GM18511 (cell line): ENCODE measurements around the gene HRH2.

Source experiments
- ATAC-seq: cut with Tn5 transposase; IDR thresholded peaks from one replicate; pipeline ENCODE4 v1.9.1; 2021; ENCODE audit warnings: mild to moderate bottlenecking, moderate library complexity; ENCODE audit not compliant: unreplicated experiment

HRH2 gene

DNA sequence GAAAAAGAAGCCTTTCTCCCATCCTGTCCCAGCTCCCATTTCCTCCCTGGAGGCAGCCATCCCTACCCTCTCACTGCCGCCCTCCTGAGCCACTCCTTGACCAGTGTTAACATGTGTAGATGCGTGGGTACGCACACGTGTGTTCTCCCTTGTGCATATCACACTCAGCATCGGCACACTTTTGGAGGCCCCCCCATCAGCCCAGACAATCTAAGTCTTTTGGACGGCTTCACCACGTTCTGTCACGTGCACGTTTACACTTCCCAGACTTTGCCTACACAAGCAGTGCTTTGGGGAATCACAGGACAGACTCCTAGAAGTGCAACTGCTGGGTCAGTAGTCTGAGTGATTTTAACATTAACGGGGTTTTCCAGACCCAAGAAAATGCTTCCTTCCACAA lies 18.0 kb downstream of the HRH2 start:
- no peak for ATAC-seq

DNA sequence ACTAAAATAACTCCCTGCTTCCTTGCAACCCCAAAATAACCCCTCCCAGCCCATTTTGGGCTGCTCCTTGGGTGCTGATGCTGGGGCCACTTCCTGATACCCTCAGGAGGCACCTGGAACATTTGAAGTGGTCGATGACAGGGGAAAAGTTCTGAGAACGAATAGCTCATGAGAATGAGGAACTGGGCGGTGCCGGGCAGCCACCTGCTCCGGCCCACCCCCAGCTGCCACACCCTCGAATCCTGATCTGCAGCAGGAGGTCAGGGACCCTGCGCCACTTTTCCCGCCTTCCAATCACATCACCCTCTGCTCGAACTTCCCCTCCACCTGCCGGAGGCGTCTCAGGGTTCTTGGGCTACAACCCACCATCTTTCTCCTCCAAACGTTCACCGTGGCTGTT lies 19.7 kb downstream of the HRH2 start:
- ATAC-seq: no peak

DNA sequence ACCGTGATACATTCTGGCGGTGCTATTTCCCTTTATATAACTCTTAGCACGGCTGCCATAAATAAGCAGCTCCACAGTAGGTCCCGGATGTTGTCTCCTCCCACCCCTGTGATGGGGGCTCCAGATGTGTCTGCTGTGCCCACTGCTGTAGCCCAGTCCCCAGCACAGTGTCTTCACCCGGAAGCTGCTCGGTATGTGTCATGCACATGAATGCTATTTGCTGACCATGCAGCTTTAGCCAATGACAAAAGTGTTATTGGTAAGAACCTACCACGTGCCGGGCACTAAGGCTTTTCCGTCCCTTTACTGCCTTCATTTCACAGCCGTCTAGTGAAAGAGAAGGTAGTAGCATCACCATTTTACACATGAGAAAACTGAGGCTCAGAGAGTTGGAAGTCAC lies 20.2 kb downstream of the HRH2 start:
- ATAC-seq: no peak

DNA sequence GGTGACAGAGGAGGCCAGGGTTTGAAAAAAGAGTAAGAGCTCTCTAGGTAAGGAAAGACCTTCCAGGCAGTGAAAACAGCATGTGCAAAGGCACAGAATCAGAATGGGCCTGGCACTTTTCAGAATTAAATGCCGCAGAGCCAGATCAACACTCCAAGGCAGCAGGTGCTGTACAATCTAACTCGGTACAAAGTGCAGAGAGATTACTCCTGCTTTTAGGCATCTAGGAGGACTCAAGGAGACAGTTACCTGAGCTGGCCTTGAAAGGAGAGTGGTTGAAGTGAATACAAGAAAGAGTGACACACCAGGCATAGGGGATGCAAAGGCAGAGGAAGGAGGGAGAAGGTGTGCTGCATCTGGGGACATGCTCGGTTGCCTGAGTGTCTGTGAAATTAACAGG lies 21.5 kb downstream of the HRH2 start:
- no peak for ATAC-seq

DNA sequence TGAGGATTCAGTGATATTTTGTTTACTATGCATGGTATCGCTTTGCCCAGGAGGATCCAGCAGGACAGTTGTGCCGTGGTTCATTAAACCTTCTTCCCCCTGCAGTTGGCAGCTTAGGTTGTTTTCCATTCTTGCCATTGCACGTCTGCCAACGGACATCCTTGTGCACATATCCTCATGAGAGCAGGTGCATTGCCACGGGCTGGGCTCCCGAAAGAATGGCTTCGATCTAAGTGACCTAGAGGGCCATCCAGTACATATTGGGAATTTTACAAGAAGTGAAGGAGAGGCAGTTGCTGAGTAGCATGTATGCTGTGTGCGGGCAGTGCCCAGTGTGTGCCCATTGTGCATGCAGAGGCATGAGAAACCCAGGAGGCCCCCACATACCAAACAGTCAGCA lies 22.1 kb downstream of the HRH2 start:
- no peak for ATAC-seq

DNA sequence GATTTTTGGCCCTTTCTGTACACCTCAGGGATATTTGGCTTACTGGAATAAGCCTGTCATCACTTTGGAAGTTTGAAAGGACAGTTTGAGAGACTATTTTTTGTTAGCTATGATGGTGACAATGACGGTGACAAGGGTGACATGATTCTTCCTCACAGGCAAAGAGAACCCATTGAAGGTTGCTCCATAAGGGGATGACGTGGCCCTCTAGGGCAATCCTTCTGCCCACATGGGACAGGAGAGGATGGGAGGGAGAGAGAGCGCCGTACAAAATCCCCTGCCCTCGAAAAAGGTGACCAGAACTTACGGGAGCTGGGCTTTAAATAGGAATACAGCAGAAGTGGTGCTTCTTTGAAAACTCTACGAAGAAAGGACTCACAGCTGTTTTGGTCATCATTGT lies 22.6 kb downstream of the HRH2 start:
- no peak for ATAC-seq

DNA sequence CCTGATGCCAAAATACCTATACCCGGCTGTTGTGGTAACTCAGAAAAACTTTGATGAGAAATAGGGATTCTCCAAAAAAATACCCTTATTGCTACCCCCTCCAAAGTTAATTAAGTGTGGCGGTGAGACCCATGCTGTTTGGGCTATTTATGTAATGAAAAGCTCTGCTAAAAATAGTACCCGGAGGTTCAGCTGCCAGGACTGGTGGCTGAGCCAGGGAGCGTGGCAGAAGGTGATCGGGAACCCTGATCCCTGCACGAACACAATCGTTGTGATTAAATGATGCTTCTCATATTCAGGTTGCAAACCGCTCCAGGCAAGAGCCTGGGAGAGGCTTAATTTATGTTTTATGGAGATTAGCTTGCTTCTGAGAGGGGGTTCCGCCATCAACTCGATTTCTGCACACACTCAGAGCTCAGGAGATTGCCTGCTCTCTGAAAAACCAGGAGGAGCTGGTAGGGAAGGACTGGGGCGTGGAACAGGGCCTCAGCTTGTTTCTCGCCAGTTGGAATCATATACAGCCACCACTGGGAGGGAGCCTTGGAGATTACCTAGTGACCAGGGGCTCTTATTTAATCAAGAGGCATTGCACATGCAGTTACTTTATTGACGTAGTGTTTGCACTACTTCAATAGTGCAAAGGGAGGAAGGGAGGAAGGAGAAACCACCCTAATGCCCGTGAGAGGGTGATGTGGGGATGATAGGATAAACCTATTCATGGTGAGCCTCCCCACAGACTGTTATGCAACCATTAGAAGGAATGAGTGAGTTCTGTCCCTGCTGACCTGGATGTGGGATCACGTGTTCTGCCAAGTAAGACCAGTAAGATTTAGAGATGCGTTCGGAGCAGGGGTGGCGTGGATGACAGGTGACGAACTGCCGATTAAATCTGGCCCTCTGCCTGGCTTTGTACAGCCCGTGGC lies 23.4 kb downstream of the HRH2 start:
- no peak for ATAC-seq

DNA sequence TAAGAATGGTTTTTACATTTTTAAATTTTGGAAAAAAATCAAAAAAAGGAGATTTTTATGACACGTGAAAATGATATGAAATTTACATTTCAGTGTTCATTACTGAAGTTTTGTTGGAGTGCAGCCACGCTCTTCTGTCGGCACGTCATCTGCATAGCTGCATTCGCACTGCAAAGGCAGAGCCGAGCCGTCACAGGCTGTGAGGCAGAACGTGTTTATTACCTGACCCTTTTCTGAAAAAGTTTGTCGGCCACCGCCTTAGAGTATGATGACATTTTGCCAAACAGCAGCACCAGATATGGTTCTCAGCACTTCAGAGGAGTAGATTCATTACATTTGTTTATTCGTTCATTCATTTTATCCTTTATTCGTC lies 24.1 kb downstream of the HRH2 start:
- no peak for ATAC-seq

DNA sequence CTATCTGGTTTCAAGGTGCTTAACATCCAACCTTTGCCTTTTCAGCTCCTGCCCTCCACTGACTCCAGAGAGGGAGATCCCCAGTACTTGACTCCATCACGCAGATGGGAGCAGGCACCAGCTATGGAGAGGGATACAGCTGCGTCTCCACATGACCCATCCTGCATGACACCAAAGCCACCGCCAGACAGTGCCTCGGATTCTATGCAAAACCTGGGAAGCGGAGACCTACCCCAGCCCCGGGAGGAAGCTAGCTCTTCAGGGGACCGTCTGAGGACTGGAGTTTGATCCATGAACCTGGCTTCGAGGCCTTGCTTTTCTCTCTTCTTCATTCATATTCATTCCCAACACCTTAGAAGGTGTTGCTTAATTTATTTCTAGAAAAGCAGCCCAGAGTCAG lies 24.8 kb downstream of the HRH2 start:
- ATAC-seq: no peak

DNA sequence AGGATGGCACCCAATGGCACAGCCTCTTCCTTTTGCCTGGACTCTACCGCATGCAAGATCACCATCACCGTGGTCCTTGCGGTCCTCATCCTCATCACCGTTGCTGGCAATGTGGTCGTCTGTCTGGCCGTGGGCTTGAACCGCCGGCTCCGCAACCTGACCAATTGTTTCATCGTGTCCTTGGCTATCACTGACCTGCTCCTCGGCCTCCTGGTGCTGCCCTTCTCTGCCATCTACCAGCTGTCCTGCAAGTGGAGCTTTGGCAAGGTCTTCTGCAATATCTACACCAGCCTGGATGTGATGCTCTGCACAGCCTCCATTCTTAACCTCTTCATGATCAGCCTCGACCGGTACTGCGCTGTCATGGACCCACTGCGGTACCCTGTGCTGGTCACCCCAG lies 25.4 kb downstream of the HRH2 start:
- ATAC-seq: no peak

DNA sequence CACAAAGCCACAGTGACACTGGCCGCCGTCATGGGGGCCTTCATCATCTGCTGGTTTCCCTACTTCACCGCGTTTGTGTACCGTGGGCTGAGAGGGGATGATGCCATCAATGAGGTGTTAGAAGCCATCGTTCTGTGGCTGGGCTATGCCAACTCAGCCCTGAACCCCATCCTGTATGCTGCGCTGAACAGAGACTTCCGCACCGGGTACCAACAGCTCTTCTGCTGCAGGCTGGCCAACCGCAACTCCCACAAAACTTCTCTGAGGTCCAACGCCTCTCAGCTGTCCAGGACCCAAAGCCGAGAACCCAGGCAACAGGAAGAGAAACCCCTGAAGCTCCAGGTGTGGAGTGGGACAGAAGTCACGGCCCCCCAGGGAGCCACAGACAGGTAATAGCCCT lies 26.1 kb downstream of the HRH2 start:
- ATAC-seq: no peak

DNA sequence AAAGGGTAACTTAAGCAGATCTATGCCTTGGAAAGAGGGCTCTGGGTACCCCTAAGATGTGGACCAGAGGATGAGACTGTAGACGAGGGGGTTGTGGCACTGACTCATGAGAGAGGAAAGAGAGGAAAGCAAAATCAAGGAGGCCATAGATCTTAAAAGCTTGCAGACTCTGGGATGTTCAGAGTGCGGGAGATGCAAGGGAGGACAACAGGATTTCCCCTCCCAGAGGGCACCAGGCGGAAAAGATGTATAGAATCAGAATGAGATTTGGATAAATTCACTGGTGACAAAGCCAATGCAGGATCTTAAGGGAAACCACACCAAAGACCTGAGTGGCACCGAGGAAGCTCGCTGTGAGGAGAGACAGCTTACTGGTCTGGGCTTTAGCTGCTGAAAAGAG lies 27.1 kb downstream of the HRH2 start:
- no peak for ATAC-seq

DNA sequence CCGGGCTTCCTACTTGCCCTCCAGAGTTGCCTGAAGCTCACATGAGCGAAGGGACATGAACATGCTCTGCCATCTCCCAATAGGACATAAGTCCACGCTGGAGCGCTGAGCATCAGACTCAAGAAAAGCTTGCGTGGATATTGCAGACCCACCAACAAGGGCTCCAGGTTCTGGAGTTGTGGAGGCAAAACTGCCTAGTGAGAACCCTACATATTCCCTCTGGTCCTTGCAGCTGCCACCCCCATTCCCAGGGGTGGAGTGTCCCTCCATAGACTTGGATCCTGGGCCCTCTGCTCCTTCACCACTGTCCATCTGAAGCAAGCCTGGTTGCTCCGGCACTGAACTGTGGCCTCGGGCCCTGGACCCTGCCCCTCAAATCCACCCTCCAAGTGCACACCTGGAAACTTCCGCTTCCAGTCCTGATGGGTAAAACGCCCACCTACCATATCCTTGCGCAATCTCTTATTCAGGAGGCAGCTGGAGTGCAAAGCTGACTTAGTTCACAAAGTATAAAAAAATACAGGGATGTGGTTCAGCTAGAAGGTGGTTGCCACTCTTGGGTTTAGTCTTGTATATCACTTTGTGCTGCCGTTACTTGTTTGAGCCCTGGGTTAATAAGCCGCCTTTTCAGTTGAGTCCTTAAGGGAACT lies 28.0 kb downstream of the HRH2 start:
- ATAC-seq: no peak

DNA sequence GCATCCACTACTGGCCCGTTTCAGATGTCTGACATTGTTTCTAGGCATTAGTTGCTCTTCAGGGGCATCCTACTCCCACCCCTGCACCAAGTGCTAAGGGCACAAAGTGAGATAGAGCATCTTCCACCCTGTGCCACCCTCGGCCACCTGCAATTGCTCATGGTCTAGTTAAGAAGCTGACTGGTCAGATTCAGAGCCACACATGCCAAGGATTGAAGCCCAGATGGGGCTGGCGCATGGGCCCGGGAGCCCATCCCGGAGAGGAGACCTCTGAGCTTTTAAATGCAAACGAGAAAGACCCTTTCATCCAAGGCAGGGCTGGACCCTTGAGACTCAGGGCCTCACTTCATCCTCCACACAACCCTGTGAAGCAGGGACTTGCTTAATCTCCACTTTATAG lies 28.5 kb downstream of the HRH2 start:
- no peak for ATAC-seq

DNA sequence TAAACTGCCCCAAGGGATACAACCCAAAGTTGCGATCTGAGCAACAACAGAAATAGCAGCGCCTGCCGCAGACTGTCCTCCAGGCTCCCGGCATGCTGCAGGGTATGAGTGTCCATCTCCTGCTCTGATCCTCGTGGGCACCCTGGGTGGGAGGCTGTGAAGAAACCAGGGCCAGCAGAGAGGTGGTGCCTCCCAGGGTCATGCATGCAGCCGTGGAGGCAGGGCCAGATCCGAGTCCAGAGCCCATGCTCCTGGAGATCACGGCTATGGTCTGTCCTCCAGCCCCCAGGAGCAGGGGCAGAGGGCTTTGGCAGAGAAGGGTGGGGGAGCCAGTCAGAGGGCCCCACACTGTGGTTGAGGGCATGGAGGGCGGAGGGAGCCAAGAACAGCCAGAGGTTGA lies 29.0 kb downstream of the HRH2 start:
- no peak for ATAC-seq

DNA sequence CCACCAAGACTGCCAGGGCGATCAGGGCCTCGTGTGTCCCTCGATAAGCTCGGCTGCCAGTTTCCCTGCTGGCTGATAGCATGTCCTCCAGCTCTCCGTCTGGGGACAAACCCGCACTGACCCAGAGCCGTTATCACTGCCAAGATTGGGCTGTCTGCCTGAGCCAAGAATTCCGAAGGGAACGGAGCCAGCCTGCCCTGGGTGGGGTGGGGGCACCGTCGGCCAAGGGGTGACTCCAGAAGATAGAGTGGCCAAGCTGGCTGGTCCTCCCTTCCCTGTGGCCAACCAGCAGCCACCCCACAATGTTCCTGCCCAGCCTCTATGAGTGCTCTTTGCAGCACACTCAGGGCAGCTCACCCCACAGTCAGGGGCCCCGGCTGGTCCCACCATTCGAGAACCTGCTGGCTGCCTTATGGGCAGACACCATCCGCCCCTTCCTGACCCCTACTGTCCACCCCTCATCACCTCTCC lies 29.4 kb downstream of the HRH2 start:
- ATAC-seq: no peak

DNA sequence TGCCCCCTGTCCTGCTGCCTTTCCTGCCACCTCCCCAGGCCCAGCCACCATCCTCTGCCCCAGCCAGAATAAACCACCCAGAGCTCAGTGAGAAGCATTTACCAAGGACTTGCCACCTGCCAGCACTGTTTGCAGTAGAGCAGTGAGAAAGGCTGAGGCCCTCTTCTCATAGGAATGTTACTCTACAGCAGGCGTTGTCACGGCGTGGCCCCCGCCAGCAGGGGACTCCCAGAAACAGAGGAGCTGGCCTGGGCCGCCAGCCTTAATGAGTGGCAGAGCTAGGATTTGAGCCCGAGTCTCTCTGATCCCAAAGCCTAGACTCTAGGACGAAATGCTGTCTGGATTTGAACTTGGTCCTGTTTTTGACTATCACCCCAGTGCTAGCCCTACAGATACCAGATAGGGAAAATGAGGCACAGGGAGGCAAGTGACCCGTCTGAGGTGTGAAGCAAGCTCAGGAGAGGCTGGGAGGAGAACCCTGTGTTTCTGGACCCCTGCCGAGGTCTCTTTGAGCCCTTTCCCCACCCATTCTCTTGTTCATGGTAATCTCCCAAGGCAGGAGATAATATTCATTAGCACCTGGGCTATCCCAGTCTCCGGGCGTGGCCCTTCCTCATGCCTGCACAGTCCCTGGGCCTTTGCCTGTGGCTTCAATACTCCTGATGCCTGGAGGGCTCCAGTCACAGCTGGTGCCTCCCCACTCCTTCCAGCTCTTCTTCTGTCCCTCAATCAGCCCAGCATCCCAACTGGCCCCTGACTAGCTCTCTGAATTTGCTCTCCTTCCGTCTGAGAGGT lies 30.7 kb downstream of the HRH2 start:
- ATAC-seq: no peak

DNA sequence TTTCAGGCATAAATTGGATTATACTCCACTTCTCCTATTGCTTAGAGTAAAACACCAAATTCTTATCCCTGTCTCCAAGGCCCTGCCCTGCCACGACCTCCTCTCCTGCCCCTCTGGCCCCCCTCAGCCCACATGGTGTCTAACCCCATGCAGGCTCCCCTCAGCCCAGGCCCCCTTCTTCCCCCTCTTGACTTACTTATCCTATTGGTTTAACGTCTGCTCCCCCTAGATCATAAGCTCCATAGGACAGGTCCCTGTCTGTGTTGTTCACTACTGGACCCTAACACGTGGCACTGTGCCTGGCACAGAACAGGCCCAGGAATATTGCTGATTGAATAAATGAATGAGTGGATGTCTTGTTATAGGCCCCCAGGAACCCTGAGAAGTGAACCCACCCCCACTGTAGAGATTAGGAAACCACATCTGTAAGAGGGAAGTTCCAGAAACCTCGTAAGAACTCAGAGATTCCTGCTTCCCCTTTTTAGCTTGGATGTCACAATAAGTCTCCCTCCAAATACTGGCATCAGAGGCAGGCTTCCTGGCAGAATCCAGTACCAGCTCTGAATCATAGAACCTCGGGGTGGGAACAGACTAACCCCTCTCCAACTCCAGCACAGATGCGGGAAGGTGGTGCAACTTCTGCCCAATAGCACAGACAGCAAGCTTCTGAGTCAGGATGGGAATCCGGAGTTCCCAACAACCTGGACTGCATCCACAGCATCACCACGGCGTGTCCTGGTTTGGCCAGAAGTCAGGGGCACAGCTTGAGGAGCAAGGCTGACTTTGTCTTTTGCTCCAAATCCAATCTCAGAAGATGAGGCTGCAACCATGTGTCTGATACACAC lies 31.5 kb downstream of the HRH2 start:
- ATAC-seq: no peak

DNA sequence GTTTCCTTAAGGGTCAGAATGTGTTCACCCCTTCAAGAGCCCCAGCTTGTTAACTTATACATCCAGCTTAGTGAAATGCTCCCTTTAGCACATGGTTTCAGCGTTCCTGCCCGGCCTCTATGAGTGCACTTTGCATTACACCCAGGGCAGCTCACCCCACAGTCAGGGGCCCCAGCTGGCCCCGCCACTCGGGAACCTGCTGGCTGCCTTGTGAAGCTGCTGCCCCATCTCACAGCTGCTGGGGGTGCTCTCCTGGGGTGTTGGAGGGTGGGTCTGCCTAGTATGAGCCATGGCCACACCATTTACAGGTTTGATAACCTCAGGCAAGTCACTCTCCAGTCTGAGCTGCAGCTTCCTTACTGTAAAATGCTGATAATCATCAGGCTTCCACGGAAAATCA lies 32.2 kb downstream of the HRH2 start:
- ATAC-seq: no peak

DNA sequence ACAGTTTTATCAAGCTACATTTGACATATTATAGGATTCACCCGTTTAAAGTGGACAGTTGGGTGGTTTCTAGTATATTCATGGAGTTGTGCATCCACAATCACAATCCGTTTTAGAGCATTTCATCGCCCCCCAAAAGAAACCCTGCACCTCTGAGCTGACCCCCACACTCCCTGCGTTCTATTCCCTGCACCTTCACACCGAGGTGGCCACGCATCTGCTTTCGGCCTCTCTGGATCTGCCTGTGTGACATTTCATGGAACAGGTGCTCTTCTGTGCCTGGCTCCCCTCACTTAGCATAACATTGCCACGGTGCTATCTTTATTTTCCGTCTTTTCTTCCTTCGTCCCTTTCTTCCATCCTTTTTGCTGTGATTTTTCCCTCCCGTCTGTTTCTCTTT lies 32.7 kb downstream of the HRH2 start:
- ATAC-seq: no peak

DNA sequence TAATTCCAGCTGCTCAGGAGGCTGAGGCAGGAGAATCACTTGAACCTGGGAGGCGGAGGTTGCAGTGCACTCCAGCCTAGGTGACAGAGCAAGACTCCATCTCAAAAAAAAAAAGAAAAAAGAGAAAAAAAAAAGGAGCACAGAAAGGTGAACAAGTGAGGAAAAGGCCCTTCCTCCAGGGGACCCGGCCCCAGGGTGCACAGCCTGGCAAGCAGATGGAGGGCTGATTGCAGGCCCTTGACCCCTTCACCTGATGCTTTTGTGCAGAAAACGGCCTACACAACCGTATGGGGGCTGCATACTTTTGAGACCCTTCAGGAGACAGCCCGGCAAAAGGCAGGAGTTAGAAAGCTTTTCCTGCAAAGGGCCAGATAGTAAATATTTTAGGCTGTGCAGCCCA lies 33.9 kb downstream of the HRH2 start:
- ATAC-seq: no peak
